ENCODE results near the gene MAML2.

Gene MAML2

DNA sequence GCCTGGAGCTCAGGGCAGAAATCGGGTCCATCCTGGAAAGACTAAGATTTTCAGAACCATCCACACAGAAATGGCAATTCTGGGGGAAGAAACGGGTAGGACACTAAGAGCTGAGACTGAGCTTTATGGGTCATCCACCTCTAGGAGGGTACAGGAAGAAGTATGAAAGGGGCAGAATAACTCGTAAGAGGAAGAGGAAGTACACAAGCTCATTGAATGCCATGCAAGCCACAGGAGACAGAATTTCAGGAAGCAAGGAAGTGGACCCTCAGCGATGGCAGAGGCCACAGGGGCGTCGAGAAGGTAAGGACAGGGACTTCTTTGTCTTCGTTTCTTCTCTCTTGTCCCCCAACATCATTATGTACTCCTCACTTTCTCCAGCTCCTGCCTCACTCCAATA is 169.6 kb downstream of the MAML2 start:
- no peaks in the 10 kb centered on the region for H3K27me3 Mint-ChIP-seq
- no peak overlapping the region for H3K4me3 Mint-ChIP-seq
- H3K4me1 Mint-ChIP-seq (ENCODE audit: low read depth), result peaks cover 88% of the 10 kb centered on the region
- DNase-seq, result no peak
- no peaks in the 10 kb centered on the region for H3K9me3 Mint-ChIP-seq
- H3K27ac Mint-ChIP-seq, result peak overlapping the region; percentile 35
- H3K36me3 Mint-ChIP-seq (ENCODE audit: low read depth), result peaks cover 81% of the 10 kb centered on the region

DNA sequence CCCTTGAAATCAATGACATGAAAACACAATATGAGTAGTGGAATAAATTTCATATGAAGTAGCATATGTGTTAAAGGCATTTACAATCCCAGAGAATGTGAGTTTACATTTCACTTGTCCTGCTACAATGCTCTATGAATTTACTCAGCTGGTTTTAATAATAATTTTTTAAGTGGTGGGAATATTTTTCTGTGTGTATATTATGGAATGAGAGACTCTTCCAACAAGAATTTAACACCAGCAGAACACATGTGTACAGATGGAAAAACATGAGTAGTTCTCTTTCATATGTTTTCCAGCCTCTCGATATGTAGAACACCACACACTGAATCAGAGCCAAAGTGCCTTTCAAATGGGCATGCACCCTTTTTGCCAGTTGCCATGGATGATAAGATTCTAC is 170.4 kb downstream of the MAML2 start:
- Mint-ChIP-seq H3K4me1 (ENCODE audit: low read depth) (peaks cover 89% of the 10 kb centered on the region), H3K27me3 (no peaks in the 10 kb centered on the region), H3K27ac (peak overlapping the region; percentile 35), H3K36me3 (ENCODE audit: low read depth) (peaks cover 76% of the 10 kb centered on the region), H3K4me3 (no peak overlapping the region), H3K9me3 (no peaks in the 10 kb centered on the region)
- no peak for DNase-seq

- peak overlapping the region; percentile 16 for H3K4me3 Mint-ChIP-seq
- peak overlapping the region; percentile 89 for H3K27ac Mint-ChIP-seq
- DNase-seq, result no peak
- no peaks in the 10 kb centered on the region for H3K27me3 Mint-ChIP-seq
- peaks cover 94% of the 10 kb centered on the region for H3K4me1 Mint-ChIP-seq (ENCODE audit: low read depth)
- H3K9me3 Mint-ChIP-seq, result no peaks in the 10 kb centered on the region
- peaks cover 55% of the 10 kb centered on the region for H3K36me3 Mint-ChIP-seq (ENCODE audit: low read depth)
These were observed 173.7 kb downstream of the MAML2 start for GRCh38 chr11:96169250-96169649.

GRCh38 chr11:96168623-96169022 is 174.4 kb downstream of the MAML2 start:
- peaks cover 49% of the 10 kb centered on the region for H3K36me3 Mint-ChIP-seq (ENCODE audit: low read depth)
- H3K9me3 Mint-ChIP-seq, result no peaks in the 10 kb centered on the region
- peak overlapping the region; percentile 89 for H3K27ac Mint-ChIP-seq

DNA sequence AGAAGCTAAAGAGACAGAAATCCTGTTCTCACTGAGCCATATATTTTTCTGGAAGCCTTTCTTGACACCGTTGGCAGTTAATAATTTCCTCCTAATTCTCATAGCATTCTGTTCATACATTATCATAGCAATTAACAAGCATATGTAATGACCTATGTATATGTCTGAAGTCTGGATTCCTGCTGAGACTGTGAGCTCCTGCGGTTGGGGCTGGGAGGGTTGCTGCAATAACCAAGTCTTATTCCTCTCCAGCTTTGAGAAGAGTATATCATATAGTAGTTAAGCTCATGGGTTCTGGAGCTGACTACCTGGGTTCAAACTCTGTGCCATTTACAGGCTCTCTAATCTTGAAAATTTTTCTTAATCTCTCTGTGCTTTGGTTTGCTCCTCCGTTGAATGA is 175.2 kb downstream of the MAML2 start:
- Mint-ChIP-seq H3K27me3 (no peaks in the 10 kb centered on the region), H3K36me3 (ENCODE audit: low read depth) (peaks cover 47% of the 10 kb centered on the region), H3K4me3 (no peak overlapping the region), H3K9me3 (no peaks in the 10 kb centered on the region), H3K4me1 (ENCODE audit: low read depth) (peaks cover 84% of the 10 kb centered on the region), H3K27ac (no peak overlapping the region)
- no peak for DNase-seq

More at GRCh38 chr11:96168623-96169022, 174.4 kb downstream of the MAML2 start:
- no peak for DNase-seq
- no peak overlapping the region for H3K4me3 Mint-ChIP-seq
- no peaks in the 10 kb centered on the region for H3K27me3 Mint-ChIP-seq
- H3K4me1 Mint-ChIP-seq (ENCODE audit: low read depth), result peaks cover 88% of the 10 kb centered on the region

- peak overlapping the region; percentile 60 for H3K27ac Mint-ChIP-seq
- no peaks in the 10 kb centered on the region for H3K27me3 Mint-ChIP-seq
- H3K9me3 Mint-ChIP-seq, result no peaks in the 10 kb centered on the region
- peaks cover 80% of the 10 kb centered on the region for H3K4me1 Mint-ChIP-seq (ENCODE audit: low read depth)
- H3K4me3 Mint-ChIP-seq, result no peak overlapping the region
- no peak for DNase-seq
- peaks cover 42% of the 10 kb centered on the region for H3K36me3 Mint-ChIP-seq (ENCODE audit: low read depth)
These were observed 175.7 kb downstream of the MAML2 start for GRCh38 chr11:96167203-96167758.

- Mint-ChIP-seq H3K27ac (no peak overlapping the region), H3K9me3 (no peaks in the 10 kb centered on the region), H3K4me3 (no peak overlapping the region), H3K36me3 (ENCODE audit: low read depth) (peaks cover 31% of the 10 kb centered on the region), H3K4me1 (ENCODE audit: low read depth) (peaks cover 67% of the 10 kb centered on the region), H3K27me3 (no peaks in the 10 kb centered on the region)
- DNase-seq, result no peak
These were observed 180.0 kb downstream of the MAML2 start for GRCh38 chr11:96162816-96163499.

GRCh38 chr11:96161307-96162089 is 181.5 kb downstream of the MAML2 start:
- peak overlapping the region; percentile 35 for H3K27ac Mint-ChIP-seq
- DNase-seq, result no peak
- H3K36me3 Mint-ChIP-seq (ENCODE audit: low read depth), result peaks cover 33% of the 10 kb centered on the region
- no peaks in the 10 kb centered on the region for H3K27me3 Mint-ChIP-seq
- H3K4me3 Mint-ChIP-seq, result no peak overlapping the region
- no peaks in the 10 kb centered on the region for H3K9me3 Mint-ChIP-seq
- H3K4me1 Mint-ChIP-seq (ENCODE audit: low read depth), result peaks cover 67% of the 10 kb centered on the region

- Mint-ChIP-seq H3K27me3 (no peaks in the 10 kb centered on the region), H3K27ac (no peak overlapping the region), H3K9me3 (no peaks in the 10 kb centered on the region), H3K4me1 (ENCODE audit: low read depth) (peaks cover 67% of the 10 kb centered on the region), H3K4me3 (no peak overlapping the region), H3K36me3 (ENCODE audit: low read depth) (peaks cover 36% of the 10 kb centered on the region)
- DNase-seq, result no peak
These were observed 182.2 kb downstream of the MAML2 start for GRCh38 chr11:96160732-96161306.

- peaks cover 67% of the 10 kb centered on the region for H3K4me1 Mint-ChIP-seq (ENCODE audit: low read depth)
- H3K27me3 Mint-ChIP-seq, result no peaks in the 10 kb centered on the region
- H3K27ac Mint-ChIP-seq, result peak overlapping the region; percentile 37
- no peaks in the 10 kb centered on the region for H3K9me3 Mint-ChIP-seq
- no peak for DNase-seq
- H3K36me3 Mint-ChIP-seq (ENCODE audit: low read depth), result peaks cover 34% of the 10 kb centered on the region
- no peak overlapping the region for H3K4me3 Mint-ChIP-seq
These were observed 183.0 kb downstream of the MAML2 start for GRCh38 chr11:96159968-96160367.

- no peaks in the 10 kb centered on the region for H3K9me3 Mint-ChIP-seq
- no peaks in the 10 kb centered on the region for H3K27me3 Mint-ChIP-seq
- H3K4me1 Mint-ChIP-seq (ENCODE audit: low read depth), result peaks cover 69% of the 10 kb centered on the region
- no peak for DNase-seq
- H3K36me3 Mint-ChIP-seq (ENCODE audit: low read depth), result peaks cover 38% of the 10 kb centered on the region
- H3K27ac Mint-ChIP-seq, result peak overlapping the region; percentile 99
- H3K4me3 Mint-ChIP-seq, result no peak overlapping the region
These were observed 184.9 kb downstream of the MAML2 start for GRCh38 chr11:96158126-96158525.

DNA sequence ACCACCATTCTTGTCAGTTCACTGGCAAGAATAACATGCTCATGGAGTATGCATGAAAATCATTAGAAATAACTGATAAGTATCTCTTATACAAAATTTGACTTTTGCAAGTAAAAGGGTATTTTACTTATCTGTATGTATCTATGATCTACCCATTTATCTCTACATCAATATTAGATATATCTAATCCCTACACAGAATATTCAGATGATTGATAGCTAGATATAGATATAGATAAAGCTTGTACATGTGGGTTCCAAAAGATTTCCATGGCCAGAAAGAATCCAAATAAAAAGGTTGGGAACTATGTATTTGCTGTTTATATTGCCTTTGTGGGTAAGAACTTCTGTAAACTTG is 185.5 kb downstream of the MAML2 start:
- peaks cover 43% of the 10 kb centered on the region for H3K36me3 Mint-ChIP-seq (ENCODE audit: low read depth)
- H3K4me1 Mint-ChIP-seq (ENCODE audit: low read depth), result peaks cover 74% of the 10 kb centered on the region
- H3K27ac Mint-ChIP-seq, result peak overlapping the region; percentile 99
- H3K4me3 Mint-ChIP-seq, result no peak overlapping the region
- H3K27me3 Mint-ChIP-seq, result no peaks in the 10 kb centered on the region
- DNase-seq, result no peak
- no peaks in the 10 kb centered on the region for H3K9me3 Mint-ChIP-seq

DNA sequence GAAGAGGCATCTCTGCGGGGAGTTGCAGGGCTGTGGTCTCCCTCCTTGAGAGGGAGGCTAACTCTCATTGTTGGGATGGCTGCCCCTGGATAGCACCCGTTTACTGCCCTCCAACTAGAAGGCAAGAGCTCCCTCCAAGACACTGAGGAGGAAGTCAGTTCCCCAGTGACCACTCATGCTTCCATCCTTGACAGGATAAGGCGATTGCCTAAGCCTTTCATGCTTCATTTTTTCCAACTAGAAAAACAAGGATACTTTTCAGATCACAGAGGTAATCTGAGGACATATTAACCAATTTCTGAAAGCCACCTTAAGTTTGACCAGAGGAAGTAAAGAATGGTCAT is 186.6 kb downstream of the MAML2 start:
- Mint-ChIP-seq H3K27me3 (no peaks in the 10 kb centered on the region), H3K4me3 (peak overlapping the region; percentile 63), H3K27ac (peak overlapping the region; percentile 99), H3K36me3 (ENCODE audit: low read depth) (peaks cover 44% of the 10 kb centered on the region), H3K4me1 (ENCODE audit: low read depth) (peaks cover 77% of the 10 kb centered on the region), H3K9me3 (no peaks in the 10 kb centered on the region)
- DNase-seq, result no peak

GRCh38 chr11:96155627-96156378 is 187.2 kb downstream of the MAML2 start:
- Mint-ChIP-seq H3K27ac (peak overlapping the region; percentile 99), H3K4me3 (peak overlapping the region; percentile 63), H3K9me3 (no peaks in the 10 kb centered on the region), H3K27me3 (no peaks in the 10 kb centered on the region), H3K36me3 (ENCODE audit: low read depth) (peaks cover 44% of the 10 kb centered on the region), H3K4me1 (ENCODE audit: low read depth) (peaks cover 75% of the 10 kb centered on the region)
- DNase-seq, result peak; percentile 72
